GM21825 (cell line): Measurements from ENCODE around the gene FOXJ1.

Experiments used
- ATAC-seq: cut with Tn5 transposase; IDR thresholded peaks from one replicate; pipeline ENCODE4 v1.9.1; 2021; ENCODE audit warnings: mild to moderate bottlenecking, moderate library complexity; ENCODE audit not compliant: unreplicated experiment

Gene FOXJ1

DNA sequence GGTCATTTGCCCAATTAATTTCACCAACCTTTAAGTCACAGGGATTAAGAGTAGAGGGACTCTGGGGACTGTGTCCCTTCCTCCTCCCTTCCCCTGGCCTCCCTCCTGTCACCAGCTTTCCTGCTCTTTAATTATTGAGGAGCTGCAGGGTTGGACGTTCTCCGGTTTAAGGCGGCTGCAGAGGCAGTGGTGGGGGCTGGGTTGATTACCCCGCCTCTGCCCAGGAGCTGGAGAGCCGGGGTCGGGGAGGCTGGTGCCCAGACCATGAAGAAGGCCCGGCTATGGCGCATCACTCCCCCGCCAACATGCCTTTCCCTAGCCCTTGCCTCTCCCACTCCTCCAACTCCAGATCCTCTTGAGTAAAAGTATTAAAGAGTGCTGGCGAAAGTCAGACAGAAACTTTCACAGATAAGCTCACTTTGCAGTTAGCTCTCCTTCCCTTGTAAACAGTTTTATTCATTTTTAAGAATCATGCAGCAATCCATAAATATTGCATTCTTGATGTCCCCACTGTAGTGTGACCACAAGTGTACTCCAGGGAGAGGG, 1.1 kb upstream of the FOXJ1 start:
- no peak for ATAC-seq

- no peak for ATAC-seq
Observed at GRCh38 chr17:76140661-76141211, 309 bp downstream of the FOXJ1 start.

DNA sequence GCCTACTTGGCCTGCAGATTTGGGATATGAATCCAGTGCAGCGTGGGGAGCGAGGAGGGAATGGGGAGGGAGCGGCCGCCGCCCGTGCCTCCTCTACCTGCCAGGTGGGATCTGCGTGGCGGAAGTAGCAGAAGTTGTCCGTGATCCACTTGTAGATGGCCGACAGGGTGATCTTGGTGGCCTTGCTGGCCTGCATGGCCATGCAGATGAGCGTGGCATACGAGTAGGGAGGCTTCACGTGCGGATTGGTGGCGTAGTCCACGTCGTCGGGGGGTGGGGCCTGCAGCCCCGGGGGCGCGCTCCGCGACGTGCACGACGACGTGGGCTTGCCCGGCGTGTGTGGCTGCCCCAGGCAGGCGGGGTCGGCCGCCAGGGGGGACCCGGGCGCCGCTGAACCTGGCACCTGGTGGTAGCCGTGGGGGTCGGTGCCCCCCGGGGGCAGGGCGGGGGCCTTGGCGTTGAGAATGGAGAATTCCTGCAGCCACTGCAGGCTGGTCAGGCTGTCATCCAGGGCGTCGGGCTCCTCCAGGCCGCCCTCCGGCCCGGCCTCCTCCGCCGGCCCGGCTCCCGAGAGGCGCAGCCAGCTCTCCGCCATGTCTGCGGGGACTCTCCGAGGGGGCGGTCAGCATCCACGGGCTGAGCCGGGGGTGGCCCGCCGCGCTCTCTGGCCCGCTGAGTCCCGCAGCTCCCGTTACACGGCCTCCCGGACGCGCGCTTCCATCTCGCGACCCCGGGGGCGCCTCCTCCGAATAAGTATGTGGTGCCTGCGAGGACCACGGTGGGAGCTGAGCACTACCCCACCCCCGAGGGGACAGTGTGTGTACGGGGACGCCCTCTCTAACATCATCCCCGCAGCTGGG, 1.0 kb downstream of the FOXJ1 start:
- no peak for ATAC-seq

GRCh38 chr17:76138896-76139752, 1.9 kb downstream of the FOXJ1 start:
- no peak for ATAC-seq

DNA sequence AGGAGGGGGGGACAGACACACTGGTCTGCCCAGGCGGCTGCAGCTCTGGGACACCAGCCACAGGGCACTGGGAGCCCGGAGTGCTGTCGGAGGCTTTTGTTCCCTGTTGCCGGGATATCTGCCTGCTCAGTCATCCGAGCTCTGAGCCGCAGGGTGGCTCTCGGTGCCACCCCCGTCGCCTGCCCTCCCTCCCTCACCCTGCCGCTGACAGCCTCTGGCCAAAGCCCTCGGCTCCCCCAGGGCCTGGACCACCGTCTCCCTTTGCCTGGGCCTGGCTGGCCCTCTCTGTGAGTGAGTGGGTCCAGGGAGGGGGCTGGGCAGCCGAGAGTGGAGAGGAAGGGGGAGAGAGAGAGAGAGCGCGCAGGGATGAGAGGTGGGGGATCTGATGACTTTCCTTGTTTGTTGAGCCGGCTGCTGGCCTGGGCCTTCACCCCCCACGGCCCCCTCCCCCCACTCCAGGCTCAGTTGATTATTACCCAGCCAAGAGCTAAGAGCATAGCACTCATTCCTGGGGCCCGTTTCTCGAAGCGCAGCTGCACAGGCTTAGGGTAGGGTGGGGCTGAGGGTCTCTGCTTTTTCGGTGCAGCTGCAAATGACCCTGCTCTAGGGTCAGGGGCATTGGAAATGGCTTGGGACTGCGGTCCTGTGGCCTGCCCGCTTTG, 2.7 kb downstream of the FOXJ1 start:
- no peak for ATAC-seq

- no peak for ATAC-seq
Observed at GRCh38 chr17:76137351-76138233, 3.5 kb downstream of the FOXJ1 start.

GRCh38 chr17:76137001-76137350, 4.1 kb downstream of the FOXJ1 start:
- ATAC-seq = no peak

DNA sequence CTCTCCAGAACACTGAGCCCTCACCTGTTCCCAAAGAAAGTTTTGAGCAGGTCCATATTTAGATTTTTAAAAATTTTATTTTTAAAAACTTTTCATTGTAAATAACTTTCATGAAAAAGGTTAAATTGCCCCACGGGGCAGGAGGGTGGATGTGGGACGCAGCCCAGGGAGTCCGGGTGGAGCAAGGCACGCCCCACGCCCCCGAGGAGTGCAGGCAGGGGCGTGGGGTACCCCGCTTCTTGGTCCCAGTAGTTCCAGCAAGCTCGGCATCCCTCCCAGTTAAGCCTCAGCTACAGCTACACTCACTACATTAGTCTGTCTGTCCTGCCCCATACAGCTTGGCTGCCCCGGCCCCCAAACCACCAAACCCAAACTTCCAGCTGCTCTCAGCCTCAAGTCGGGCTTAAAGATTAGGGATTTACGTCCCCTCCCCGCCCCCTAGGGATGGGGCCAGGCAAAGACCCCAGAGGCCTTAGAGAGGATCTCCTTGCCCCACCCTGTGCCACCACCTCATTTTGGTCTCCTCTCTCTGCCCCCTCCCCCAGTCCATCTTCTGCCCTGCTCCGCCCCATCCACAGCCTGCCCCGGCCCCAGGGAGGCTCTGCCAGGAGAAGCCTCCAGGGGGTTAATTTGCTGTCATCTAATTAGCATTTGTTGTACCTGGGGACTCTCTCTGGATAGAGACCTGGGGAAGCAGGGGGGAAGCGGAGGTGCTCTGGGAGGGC, 4.6 kb downstream of the FOXJ1 start:
- no peak for ATAC-seq

- ATAC-seq = no peak
Observed at GRCh38 chr17:76135810-76136188, 5.2 kb downstream of the FOXJ1 start.

- no peak for ATAC-seq
Observed at GRCh38 chr17:76134911-76135809, 5.9 kb downstream of the FOXJ1 start.

GRCh38 chr17:76132574-76133338, 8.3 kb downstream of the FOXJ1 start:
- ATAC-seq = no peak

GRCh38 chr17:76131692-76132573, 9.1 kb downstream of the FOXJ1 start:
- ATAC-seq = no peak

- no peak for ATAC-seq
Observed at GRCh38 chr17:76131051-76131691, 9.9 kb downstream of the FOXJ1 start.

DNA sequence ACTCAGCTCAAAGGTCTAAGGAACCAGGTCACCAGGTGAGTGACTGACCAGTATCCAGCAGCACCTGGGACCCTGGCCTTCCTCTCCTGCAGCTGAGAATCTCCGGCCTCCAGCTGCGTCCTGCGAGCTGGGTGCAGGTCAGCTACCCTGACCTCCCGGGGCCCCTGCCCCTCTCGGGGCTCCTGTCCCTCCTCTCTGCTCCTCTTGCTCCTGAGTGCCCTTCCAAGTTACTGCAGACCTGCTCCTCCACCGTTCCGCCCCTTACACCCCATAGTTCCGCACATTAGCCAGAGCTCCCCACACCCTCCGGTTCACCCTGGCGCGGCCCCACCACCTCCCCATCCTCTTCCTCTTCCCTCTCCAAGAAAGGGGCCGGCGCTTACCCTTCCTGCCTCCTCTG, 10.6 kb downstream of the FOXJ1 start:
- no peak for ATAC-seq

GRCh38 chr17:76125922-76126321, 15.1 kb downstream of the FOXJ1 start:
- ATAC-seq = no peak

- no peak for ATAC-seq
Observed at GRCh38 chr17:76125391-76125675, 15.7 kb downstream of the FOXJ1 start.
